HEK293 (cell line): Measurements from ENCODE around the gene CCDC85B.

Experiments used
- ZNF133 ChIP-seq: fragments of 450-650 bp; formaldehyde crosslinking; IDR thresholded peaks from 2 replicates; pipeline ENCODE4 v1.5.1; 2016; ENCODE audit warnings: missing biosample characterization, missing genetic modification characterization
- TF ChIP-seq, protein P1 (sequence below): fragments of 450-650 bp; formaldehyde crosslinking; IDR thresholded peaks from 2 replicates; pipeline ENCODE4 v1.5.1; 2016; ENCODE audit warnings: missing biosample characterization, missing genetic modification characterization

DNA sequence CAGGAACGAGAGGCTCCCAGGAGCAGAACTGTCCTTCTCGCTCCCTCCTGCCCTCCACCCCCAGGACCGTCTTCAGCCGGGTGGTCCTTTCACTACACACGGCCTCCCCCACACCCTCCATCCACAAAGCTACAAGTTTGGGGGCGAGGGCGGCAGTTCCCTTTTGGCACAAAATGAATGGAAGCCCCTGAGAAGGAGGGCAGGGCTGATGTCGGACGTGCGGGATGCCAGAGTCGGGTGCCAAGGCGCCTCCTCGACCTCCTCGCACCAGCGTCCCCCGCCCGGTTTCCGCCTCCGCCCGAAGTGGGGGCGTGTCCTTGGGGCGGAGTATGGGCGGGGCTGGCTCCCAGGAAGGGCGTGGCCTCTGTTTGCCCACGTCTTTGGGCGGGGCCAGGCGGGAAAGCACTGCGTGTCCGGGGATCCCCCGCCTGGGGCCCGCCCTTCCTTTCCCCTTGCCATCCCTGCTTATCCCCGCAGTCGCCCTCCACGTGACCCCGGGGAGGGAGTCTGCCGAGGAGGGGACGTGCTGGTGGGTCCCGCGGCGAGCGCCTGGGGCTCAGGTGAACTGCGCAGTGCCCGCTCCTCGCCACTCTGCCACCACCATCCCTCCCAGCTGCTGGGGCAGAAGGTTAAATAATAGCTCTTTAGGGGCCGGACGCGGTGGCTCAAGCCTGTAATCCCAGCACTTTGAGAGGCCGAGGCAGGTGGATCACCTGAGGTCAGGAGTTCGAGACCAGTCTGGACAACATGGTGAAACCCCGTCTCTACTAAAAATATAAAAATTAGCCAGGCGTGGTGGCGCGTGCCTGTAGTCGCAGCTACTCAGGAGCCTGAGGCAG, 16.9 kb upstream of the CCDC85B start:
- TF ChIP-seq ZNF133: no peak
- TF ChIP-seq, protein P1, sequence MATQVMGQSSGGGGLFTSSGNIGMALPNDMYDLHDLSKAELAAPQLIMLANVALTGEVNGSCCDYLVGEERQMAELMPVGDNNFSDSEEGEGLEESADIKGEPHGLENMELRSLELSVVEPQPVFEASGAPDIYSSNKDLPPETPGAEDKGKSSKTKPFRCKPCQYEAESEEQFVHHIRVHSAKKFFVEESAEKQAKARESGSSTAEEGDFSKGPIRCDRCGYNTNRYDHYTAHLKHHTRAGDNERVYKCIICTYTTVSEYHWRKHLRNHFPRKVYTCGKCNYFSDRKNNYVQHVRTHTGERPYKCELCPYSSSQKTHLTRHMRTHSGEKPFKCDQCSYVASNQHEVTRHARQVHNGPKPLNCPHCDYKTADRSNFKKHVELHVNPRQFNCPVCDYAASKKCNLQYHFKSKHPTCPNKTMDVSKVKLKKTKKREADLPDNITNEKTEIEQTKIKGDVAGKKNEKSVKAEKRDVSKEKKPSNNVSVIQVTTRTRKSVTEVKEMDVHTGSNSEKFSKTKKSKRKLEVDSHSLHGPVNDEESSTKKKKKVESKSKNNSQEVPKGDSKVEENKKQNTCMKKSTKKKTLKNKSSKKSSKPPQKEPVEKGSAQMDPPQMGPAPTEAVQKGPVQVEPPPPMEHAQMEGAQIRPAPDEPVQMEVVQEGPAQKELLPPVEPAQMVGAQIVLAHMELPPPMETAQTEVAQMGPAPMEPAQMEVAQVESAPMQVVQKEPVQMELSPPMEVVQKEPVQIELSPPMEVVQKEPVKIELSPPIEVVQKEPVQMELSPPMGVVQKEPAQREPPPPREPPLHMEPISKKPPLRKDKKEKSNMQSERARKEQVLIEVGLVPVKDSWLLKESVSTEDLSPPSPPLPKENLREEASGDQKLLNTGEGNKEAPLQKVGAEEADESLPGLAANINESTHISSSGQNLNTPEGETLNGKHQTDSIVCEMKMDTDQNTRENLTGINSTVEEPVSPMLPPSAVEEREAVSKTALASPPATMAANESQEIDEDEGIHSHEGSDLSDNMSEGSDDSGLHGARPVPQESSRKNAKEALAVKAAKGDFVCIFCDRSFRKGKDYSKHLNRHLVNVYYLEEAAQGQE (tag by site-specific recombination): no peak
